Astrocyte of the hippocampus (primary cell): ENCODE data around the gene GABBR2.

Experiments
- DNase-seq: peaks from one replicate; pipeline ENCODE4 v3.0.0; 2011; ENCODE audit warnings: low read depth, low spot score

The GABBR2 gene

GRCh38 chr9:98708933-98709911 is at the start of gene GABBR2:
GABBR2 (minus strand) TSS chr9:98708935; CDS start chr9:98708737, 198 bp downstream.
- peak; percentile 40 for DNase-seq

- DNase-seq = no peak
Observed at GRCh38 chr9:98755006-98755618, 46.4 kb upstream of the GABBR2 start.

- no peak for DNase-seq
Observed at GRCh38 chr9:98751210-98751609, 42.5 kb upstream of the GABBR2 start.

GRCh38 chr9:98750364-98751060 is 41.8 kb upstream of the GABBR2 start:
- DNase-seq = no peak

GRCh38 chr9:98747476-98747875 is 38.7 kb upstream of the GABBR2 start:
- no peak for DNase-seq

- DNase-seq = no peak
Observed at GRCh38 chr9:98745470-98745869, 36.7 kb upstream of the GABBR2 start.

GRCh38 chr9:98743818-98744611 is 35.3 kb upstream of the GABBR2 start:
- no peak for DNase-seq

- no peak for DNase-seq
Observed at GRCh38 chr9:98743329-98743728, 34.6 kb upstream of the GABBR2 start.

- no peak for DNase-seq
Observed at GRCh38 chr9:98742325-98743280, 33.9 kb upstream of the GABBR2 start.

- no peak for DNase-seq
Observed at GRCh38 chr9:98740226-98740881, 31.6 kb upstream of the GABBR2 start.

GRCh38 chr9:98738741-98739140 is 30.0 kb upstream of the GABBR2 start:
- no peak for DNase-seq

- DNase-seq = no peak
Observed at GRCh38 chr9:98736226-98736625, 27.5 kb upstream of the GABBR2 start.

- no peak for DNase-seq
Observed at GRCh38 chr9:98732801-98733200, 24.1 kb upstream of the GABBR2 start.

- no peak for DNase-seq
Observed at GRCh38 chr9:98732091-98732490, 23.4 kb upstream of the GABBR2 start.

GRCh38 chr9:98730871-98731270 is 22.1 kb upstream of the GABBR2 start:
- no peak for DNase-seq

GRCh38 chr9:98728500-98728899 is 19.8 kb upstream of the GABBR2 start:
- no peak for DNase-seq

- DNase-seq = no peak
Observed at GRCh38 chr9:98727428-98727827, 18.7 kb upstream of the GABBR2 start.

- peak; percentile 20 for DNase-seq
Observed at GRCh38 chr9:98726735-98727134, 18.0 kb upstream of the GABBR2 start.

GRCh38 chr9:98724810-98725530 is 16.2 kb upstream of the GABBR2 start:
- no peak for DNase-seq
